GM06990 (cell line): Measurements from ENCODE around the gene DPH3.

Source experiments
- DNase-seq: peaks from one replicate; pipeline ENCODE4 v3.0.0-alpha.2; 2011; ENCODE audit not compliant: insufficient read length; ENCODE audit errors: extremely low read depth
- H3K27me3 ChIP-seq: replicated peaks from 2 replicates; pipeline ENCODE4 v1.6.0; 2011; ENCODE audit warnings: low read length; ENCODE audit not compliant: control insufficient read depth, insufficient read depth
- H3K36me3 ChIP-seq: 2 replicates; pipeline ENCODE4 v1.5.1; 2011; ENCODE audit warnings: low read length; ENCODE audit not compliant: control insufficient read depth, insufficient read depth
- H3K4me3 ChIP-seq: replicated peaks from 2 replicates; pipeline ENCODE4 v1.5.1; 2011; ENCODE audit warnings: low read depth, mild to moderate bottlenecking, control low read depth, low read length
- TF ChIP-seq, protein P1 (sequence below): IDR thresholded peaks from 2 replicates; pipeline ENCODE4 v1.5.1; 2011; ENCODE audit warnings: low read length, control low read depth, mild to moderate bottlenecking, inconsistent platforms; ENCODE audit not compliant: insufficient read depth, poor library complexity, severe bottlenecking

Gene DPH3

DNA sequence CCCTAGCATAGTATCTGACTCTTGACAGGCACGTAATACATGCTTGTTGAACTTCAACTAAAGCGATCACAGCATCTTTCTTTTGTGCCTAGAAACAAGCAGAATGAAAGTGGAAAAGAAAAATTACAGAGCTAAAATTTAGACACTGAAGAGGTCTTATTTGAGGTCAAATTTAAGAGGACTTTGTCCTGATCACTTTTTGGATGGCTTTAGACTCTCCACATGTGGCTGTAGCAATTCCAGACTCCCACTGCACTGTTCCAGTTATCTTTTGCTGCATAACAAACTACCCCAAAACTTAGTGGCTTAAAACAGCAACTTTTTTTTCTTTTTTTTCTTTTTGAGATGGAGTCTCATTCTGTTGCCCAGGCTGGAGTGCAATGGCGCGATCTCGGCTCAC is 23.5 kb downstream of the DPH3 start:
- TF ChIP-seq, protein P1, sequence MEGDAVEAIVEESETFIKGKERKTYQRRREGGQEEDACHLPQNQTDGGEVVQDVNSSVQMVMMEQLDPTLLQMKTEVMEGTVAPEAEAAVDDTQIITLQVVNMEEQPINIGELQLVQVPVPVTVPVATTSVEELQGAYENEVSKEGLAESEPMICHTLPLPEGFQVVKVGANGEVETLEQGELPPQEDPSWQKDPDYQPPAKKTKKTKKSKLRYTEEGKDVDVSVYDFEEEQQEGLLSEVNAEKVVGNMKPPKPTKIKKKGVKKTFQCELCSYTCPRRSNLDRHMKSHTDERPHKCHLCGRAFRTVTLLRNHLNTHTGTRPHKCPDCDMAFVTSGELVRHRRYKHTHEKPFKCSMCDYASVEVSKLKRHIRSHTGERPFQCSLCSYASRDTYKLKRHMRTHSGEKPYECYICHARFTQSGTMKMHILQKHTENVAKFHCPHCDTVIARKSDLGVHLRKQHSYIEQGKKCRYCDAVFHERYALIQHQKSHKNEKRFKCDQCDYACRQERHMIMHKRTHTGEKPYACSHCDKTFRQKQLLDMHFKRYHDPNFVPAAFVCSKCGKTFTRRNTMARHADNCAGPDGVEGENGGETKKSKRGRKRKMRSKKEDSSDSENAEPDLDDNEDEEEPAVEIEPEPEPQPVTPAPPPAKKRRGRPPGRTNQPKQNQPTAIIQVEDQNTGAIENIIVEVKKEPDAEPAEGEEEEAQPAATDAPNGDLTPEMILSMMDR: no peak
- Histone ChIP-seq H3K36me3 (no peaks in the 10 kb centered on the region), H3K4me3 (no peak overlapping the region), H3K27me3 (no peaks in the 10 kb centered on the region)
- DNase-seq: no peak

DNA sequence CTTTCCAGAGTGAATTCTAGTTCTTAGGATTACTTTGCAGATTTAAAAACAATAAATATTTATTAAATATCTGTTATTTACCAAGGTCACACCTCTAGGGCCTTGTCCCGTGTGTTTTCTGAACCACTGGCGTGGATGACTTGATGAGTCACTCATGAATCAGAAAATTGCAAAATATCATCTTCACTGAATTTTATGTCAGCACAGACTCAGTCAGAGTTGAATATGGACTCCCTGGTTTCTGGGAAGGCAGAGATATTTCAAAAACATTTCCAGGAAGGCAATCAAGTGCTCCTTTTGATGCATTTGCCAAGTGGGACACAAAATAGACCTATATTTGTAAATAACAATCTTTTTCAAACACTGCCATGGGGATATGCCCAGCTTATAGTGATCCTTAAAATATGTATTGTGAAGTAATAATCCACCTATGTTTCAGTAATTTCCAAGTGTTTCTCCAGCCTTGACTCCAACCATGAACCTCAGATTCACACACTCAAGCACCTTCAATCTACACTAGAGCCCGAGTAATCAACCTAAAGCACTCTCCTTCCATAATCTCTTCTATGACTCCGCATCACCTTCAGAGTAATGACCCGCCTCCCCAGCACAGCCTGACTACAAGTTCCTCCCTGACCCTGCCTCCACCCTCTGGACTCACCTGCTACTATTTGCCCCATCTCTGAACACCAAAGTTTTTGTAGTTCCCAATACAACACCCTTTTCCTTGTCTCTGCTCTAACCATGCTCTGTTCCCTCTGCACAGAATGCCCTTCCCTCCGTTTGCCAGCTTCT is 24.3 kb downstream of the DPH3 start:
- Histone ChIP-seq H3K27me3 (no peaks in the 10 kb centered on the region), H3K36me3 (no peaks in the 10 kb centered on the region), H3K4me3 (no peak overlapping the region)
- DNase-seq: no peak
- TF ChIP-seq, protein P1: no peak

DNA sequence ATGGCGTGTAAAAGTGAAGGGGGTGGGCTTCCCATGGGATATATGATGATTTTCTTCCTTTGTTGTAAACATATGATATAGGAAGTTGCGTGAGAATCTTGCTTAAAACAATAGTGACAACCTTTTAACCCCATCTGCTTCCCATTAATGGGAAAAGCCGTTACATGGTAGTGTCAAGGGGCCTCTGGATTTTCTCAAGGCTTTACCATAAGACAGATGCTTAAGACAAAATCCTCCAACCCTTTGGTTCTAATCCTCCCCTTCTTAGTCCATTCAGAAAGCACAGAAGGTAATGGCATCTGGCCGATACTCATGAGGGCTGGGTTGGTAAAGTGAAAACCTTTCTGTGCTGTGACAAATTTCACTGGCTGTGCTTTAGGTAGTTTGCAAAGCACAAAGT is 25.0 kb downstream of the DPH3 start:
- no peaks in the 10 kb centered on the region for H3K36me3 ChIP-seq
- no peaks in the 10 kb centered on the region for H3K27me3 ChIP-seq
- no peak for DNase-seq
- TF ChIP-seq, protein P1: no peak
- H3K4me3 ChIP-seq: no peak overlapping the region

DNA sequence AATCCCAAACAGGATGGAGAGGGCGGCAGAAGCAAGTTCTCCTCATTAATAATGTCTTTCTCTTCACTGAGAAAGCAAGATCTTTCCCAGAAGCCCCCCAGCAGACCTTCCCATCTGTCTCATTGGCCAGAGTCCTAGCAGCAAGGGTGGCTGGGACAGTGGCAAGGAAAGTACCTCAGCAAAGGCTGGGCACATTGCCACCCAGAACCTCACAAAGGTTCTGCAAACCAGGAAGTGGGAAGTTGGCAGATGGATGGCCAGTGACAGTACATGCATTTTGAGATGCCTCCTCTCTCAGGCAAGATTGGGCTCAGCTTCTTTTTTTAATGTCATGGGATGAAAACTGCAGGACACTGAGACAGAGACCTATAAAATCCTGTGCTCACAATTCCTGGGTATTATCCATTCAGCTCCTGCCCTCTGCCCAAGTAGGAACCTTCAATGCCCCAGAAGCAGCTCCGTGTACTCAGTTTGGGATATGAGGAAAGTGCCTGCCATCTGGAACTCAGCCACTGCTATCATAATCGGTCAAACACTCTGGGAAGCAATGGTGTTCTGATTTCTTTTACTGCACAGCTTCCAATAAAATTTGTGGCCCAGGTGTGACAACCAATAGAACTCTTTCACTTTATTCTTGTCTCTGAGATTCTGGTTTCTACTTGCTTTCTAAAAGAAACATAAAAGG is 25.5 kb downstream of the DPH3 start:
- TF ChIP-seq, protein P1: no peak
- H3K27me3 ChIP-seq: no peaks in the 10 kb centered on the region
- no peaks in the 10 kb centered on the region for H3K36me3 ChIP-seq
- no peak for DNase-seq
- no peak overlapping the region for H3K4me3 ChIP-seq

DNA sequence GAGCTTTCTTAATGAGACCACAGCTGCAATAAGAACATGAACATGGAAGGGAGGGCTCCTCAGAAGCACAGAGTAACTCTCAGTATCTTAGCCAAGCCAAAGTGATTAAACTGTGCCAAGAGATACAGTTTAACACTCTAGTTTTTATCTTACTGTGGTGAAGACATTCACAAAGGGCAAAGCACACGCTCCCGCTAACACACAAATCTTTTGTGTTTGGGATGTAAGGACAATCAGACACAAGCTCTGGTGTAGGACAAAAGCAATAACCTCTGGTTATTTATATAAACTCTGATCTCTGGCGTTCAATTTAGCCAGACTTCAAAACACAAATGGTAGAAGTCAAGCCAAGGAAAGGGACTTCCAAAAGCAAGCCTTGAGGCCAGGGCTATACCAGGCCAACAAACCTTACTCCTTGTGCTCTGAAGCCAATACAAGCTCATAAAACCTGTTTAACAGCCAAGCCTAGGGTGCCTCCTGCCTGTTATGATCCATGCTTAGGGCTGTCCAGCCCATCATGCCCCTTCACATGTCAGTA is 27.8 kb downstream of the DPH3 start:
- no peaks in the 10 kb centered on the region for H3K27me3 ChIP-seq
- DNase-seq: no peak
- no peak overlapping the region for H3K4me3 ChIP-seq
- TF ChIP-seq, protein P1: no peak
- H3K36me3 ChIP-seq: no peaks in the 10 kb centered on the region
